Measurements from ENCODE around the gene FGD6. TPM values are rescaled to one million over a fixed set of nuclear protein-coding genes. Genes with fewer than 3 reads are reported as not detected.

FGD6 gene
- total and polyA plus RNA-seq, 2 donors (not counting 1 experiment from before 2014, with no cell fraction given) = 1.2 to 8.4 TPM

- Histone ChIP-seq H2AFZ (ENCODE audit: insufficient read depth, low read depth, low read length, poor library complexity, severe bottlenecking) (no peak overlapping the region), H3K9ac (ENCODE audit: low read length) (no peak overlapping the region), H4K20me1 (ENCODE audit: control insufficient read depth, insufficient read depth, low read length, poor library complexity, severe bottlenecking) (no peaks in the 10 kb centered on the region), H3K4me3 (ENCODE audit: control extremely low read depth in 1 of 5, extremely low read depth in 1 of 5, insufficient read depth in 1 of 5, low read depth in 2 of 5, low read length in 4 of 5) (no peak overlapping the region), H3K4me2 (replicated peaks; ENCODE audit: low read depth, low read length, poor library complexity, severe bottlenecking) (no peak overlapping the region), H3K36me3 (replicated peaks in 1 of 2; ENCODE audit: control extremely low read depth in 1 of 2, control insufficient read depth in 1 of 2, extremely low read depth in 1 of 2, insufficient read depth in 2 of 2, low read length in 1 of 2) (peaks cover 2 to 53% of the 10 kb centered on the region in 2 experiments), H3K27me3 (replicated peaks in 1 of 4; ENCODE audit: control extremely low read depth in 1 of 4, control insufficient read depth in 3 of 4, insufficient read depth in 4 of 4, low read length in 3 of 4) (no peaks in the 10 kb centered on the region), H3K27ac (ENCODE audit: low read length in 2 of 2) (no peak overlapping the region), H3K9me3 (ENCODE audit: control extremely low read depth in 1 of 3, control insufficient read depth in 2 of 3, insufficient read depth in 1 of 3, low read length in 2 of 3) (no peaks in the 10 kb centered on the region), H3K4me1 (ENCODE audit: control insufficient read depth in 2 of 2, insufficient read depth in 2 of 2, low read length in 2 of 2) (no peaks in the 10 kb centered on the region), H3K79me2 (ENCODE audit: control insufficient read depth, insufficient read depth, low read length) (no peaks in the 10 kb centered on the region)
- Mint-ChIP-seq H3K9me3 (ENCODE audit: insufficient read depth) (no peaks in the 10 kb centered on the region), H3K4me3 (no peak overlapping the region), H3K27me3 (no peaks in the 10 kb centered on the region), H3K27ac (no peak overlapping the region), H3K4me1 (no peaks in the 10 kb centered on the region)
- no peak for DNase-seq
- no peak for ATAC-seq (ENCODE audit: low read depth)
- intact Hi-C loops (cut with micrococcal nuclease) = no loop called here
- POLR2A ChIA-PET = no interaction called here
- CTCF ChIA-PET = no interaction called here
- TF ChIP-seq EZH2 (IDR thresholded peaks at IDR 0.05; ENCODE audit: borderline replicate concordance, insufficient read depth, low read depth, low read length, poor library complexity, severe bottlenecking) = no peak
- no peak for TF ChIP-seq CTCF (IDR thresholded peaks at IDR 0.05)
- WGBS (ENCODE audit: insufficient coverage) = no CpG with 5 or more reads among the region's 4 CpGs
Measured at GRCh38 chr12:95051241-95051640, 166.0 kb downstream of the FGD6 start.

DNA sequence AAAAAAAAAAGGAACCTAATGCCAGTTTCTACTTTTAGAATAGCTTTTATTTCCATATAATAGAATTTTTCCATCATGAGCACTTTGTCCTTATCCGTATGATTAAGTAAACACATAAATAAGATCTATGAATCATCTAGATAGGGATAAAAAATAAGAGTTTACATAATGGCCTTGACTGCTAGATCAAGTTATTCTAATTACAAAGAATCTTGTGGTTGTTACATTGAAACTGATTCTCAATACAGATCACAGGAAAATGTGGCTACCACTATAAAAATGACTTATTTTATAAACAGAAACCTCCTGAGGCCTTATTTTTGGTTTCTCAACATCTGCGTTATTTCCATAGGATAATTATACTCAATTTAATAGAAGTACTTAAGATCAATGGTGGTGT lies 179.4 kb downstream of the FGD6 start:
- no peak for ATAC-seq (ENCODE audit: low read depth)
- CTCF ChIA-PET = interaction anchor here (0.7 kb wide), 1 partner anchor 586 kb away, joined by 4 read pairs; no protein-coding TSS in a partner anchor
- Histone ChIP-seq H3K4me1 (ENCODE audit: control insufficient read depth in 2 of 2, insufficient read depth in 2 of 2, low read length in 2 of 2) (no peaks in the 10 kb centered on the region), H3K27me3 (replicated peaks in 1 of 4; ENCODE audit: control extremely low read depth in 1 of 4, control insufficient read depth in 3 of 4, insufficient read depth in 4 of 4, low read length in 3 of 4) (no peaks in the 10 kb centered on the region), H2AFZ (ENCODE audit: insufficient read depth, low read depth, low read length, poor library complexity, severe bottlenecking) (no peak overlapping the region), H3K9ac (ENCODE audit: low read length) (no peak overlapping the region), H3K79me2 (ENCODE audit: control insufficient read depth, insufficient read depth, low read length) (no peaks in the 10 kb centered on the region), H3K4me3 (ENCODE audit: control extremely low read depth in 1 of 5, extremely low read depth in 1 of 5, insufficient read depth in 1 of 5, low read depth in 2 of 5, low read length in 4 of 5) (no peak overlapping the region), H3K36me3 (replicated peaks in 1 of 2; ENCODE audit: control extremely low read depth in 1 of 2, control insufficient read depth in 1 of 2, extremely low read depth in 1 of 2, insufficient read depth in 2 of 2, low read length in 1 of 2) (peaks cover 11 to 35% of the 10 kb centered on the region in 2 experiments), H4K20me1 (ENCODE audit: control insufficient read depth, insufficient read depth, low read length, poor library complexity, severe bottlenecking) (no peaks in the 10 kb centered on the region), H3K9me3 (ENCODE audit: control extremely low read depth in 1 of 3, control insufficient read depth in 2 of 3, insufficient read depth in 1 of 3, low read length in 2 of 3) (no peaks in the 10 kb centered on the region), H3K4me2 (replicated peaks; ENCODE audit: low read depth, low read length, poor library complexity, severe bottlenecking) (no peak overlapping the region), H3K27ac (ENCODE audit: low read length in 2 of 2) (no peak overlapping the region)
- POLR2A ChIA-PET = no interaction called here
- H3K4me1 Mint-ChIP-seq = peaks cover 1% of the 10 kb centered on the region
- no peak overlapping the region for H3K27ac Mint-ChIP-seq
- H3K27me3 Mint-ChIP-seq = no peaks in the 10 kb centered on the region
- intact Hi-C loops (cut with micrococcal nuclease) = no loop called here
- DNase-seq = no peak
- no peaks in the 10 kb centered on the region for H3K9me3 Mint-ChIP-seq (ENCODE audit: insufficient read depth)
- TF ChIP-seq EZH2 (IDR thresholded peaks at IDR 0.05; ENCODE audit: borderline replicate concordance, insufficient read depth, low read depth, low read length, poor library complexity, severe bottlenecking) = no peak
- no peak for TF ChIP-seq CTCF (IDR thresholded peaks at IDR 0.05)
- H3K4me3 Mint-ChIP-seq = no peak overlapping the region
- WGBS (ENCODE audit: insufficient coverage) = no CpG with 5 or more reads among the region's 2 CpGs
